Brain microvascular endothelial cell (primary cell): ENCODE measurements around the gene KCNG2.
A peak's percentile ranks its signal among the peaks of the same experiment; 100 is the strongest.

Source experiments
- DNase-seq: peaks from one replicate; pipeline ENCODE4 v3.0.0-alpha.2; 2020
- H3K27ac ChIP-seq: fragments of 250-450 bp; sonication (Bioruptor Pico); 2 replicates; pipeline ENCODE4 v1.5.1; 2020; ENCODE audit warnings: mild to moderate bottlenecking, moderate library complexity
- H3K27me3 ChIP-seq: fragments of 250-450 bp; sonication (Bioruptor Pico); replicated peaks from 2 replicates; pipeline ENCODE4 v1.5.1; 2020; ENCODE audit warnings: mild to moderate bottlenecking
- H3K36me3 ChIP-seq: fragments of 250-450 bp; sonication (Bioruptor Pico); replicated peaks from 2 replicates; pipeline ENCODE4 v1.5.1; 2020; ENCODE audit warnings: mild to moderate bottlenecking
- H3K4me3 ChIP-seq: 2 replicates; pipeline ENCODE4 v1.5.1; 2011; ENCODE audit warnings: low read depth, mild to moderate bottlenecking, control low read depth, low read length, moderate library complexity
- CTCF ChIP-seq: IDR thresholded peaks from 2 replicates; pipeline ENCODE4 v1.5.1; 2011; ENCODE audit warnings: low read depth, mild to moderate bottlenecking, moderate library complexity, low read length, control low read depth, inconsistent platforms; ENCODE audit errors: missing control alignments
- in situ Hi-C: cut with HindIII; loops from 2 replicates; pipeline ENCODE4 v1.10.0; 2017; ENCODE audit warnings: low sequenced_read_pairs, low pct_ligation_motif_present

KCNG2 gene, protein sequence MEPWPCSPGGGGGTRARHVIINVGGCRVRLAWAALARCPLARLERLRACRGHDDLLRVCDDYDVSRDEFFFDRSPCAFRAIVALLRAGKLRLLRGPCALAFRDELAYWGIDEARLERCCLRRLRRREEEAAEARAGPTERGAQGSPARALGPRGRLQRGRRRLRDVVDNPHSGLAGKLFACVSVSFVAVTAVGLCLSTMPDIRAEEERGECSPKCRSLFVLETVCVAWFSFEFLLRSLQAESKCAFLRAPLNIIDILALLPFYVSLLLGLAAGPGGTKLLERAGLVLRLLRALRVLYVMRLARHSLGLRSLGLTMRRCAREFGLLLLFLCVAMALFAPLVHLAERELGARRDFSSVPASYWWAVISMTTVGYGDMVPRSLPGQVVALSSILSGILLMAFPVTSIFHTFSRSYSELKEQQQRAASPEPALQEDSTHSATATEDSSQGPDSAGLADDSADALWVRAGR

GRCh38 chr18:79797518-79798345, at the start of gene KCNG2:
KCNG2 (plus strand) TSS chr18:79797938; CDS start chr18:79863668, 65,730 bp downstream.
- Histone ChIP-seq H3K36me3 (no peaks in the 10 kb centered on the region), H3K4me3 (peak within 1 kb of the TSS; percentile 32), H3K27me3 (peaks cover 19% of the 10 kb centered on the region), H3K27ac (no peak within 1 kb of the TSS)
- TF ChIP-seq CTCF = no peak
- DNase-seq = no peak
- in situ Hi-C loops = no loop called here

DNA sequence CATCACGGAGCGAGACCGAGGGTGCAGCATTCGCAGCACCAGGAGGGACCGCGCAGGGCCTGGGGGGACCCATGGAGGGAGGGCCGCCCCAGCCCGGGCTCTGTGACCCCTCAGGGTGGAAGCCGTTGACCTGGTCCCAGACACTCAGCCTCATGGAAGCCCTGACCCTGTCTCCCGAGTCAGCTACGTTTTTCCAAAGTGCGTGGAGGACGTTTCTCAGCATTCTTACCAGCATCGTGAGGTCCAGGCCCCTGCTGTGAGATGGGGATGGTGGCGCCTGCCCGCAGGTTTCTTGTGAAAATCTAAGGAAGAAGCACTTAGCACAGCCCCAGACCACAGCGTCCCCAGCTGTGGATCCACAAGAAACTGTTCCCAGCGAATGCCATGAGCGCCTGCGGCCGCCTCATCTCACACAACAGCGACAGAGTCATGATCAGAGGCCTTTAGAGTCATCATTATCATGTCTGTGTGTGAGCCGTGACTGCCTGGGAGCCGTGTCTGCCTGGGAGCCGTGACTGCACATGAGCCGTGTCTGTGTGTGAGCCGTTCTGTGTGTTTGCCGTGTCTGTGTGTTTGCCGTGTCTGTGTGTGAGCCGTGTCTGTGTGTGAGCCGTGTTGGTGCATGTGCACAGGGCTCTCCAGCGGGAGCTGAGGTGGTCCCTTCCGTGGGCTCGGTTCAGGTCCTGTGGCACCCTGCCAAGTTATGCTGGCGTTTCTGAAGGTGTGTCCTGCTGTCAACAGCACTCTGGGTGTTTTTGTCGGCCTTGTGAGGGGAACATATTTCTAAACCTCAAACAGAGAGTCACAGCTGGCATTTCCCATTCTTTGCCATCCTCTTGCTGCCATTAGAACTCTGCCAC, 49.2 kb upstream of the KCNG2 start:
- Histone ChIP-seq H3K27me3 (no peaks in the 10 kb centered on the region), H3K4me3 (no peak overlapping the region), H3K36me3 (peaks cover 6% of the 10 kb centered on the region), H3K27ac (no peak overlapping the region)
- no peak for TF ChIP-seq CTCF
- DNase-seq = no peak
- in situ Hi-C loops = no loop called here

DNA sequence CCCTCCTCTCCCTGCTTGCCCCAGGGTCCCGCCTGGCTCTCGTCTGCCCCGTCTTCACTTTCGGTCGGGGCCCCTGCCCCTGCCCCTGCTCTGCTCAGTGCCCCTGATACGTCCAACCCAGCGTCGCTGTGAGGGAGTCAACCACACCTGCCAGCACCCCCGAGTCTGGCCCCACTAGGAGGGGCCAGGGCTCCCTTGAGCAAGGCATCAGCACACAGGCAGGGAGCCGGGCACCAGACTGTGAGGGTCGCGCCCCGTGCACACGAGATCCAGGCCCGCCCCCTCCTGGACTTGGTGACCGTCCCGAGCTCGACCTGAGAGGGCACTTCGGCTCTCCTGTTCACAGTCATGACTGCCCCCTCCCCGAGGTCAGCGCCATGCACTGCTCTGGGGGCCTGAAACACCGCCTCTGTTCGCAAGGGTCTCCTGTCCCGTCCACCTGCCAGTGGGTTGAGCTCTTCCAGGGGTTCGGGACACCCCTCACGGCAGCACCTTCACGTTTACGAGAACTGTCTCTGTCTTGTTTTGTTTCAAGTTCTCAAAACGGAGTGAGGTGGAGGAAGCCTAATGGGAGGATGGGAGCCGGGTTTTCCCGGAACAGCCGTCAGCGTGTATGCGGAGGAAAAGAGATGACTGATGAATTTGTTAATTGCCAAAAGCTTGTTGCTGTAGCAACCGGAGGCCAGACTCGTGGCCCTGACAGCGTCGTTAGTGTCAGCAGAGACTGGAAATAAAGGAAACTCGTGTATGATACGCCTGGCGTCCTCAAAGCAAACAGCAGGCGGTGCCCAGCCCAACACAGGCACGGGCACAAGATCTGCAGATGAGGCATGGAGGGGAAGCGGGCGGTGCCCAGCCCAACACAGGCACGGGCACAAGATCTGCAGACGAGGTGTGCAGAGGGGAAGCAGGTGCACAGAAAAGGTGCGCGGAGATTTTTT, 48.2 kb upstream of the KCNG2 start:
- no peak for TF ChIP-seq CTCF
- H3K27me3 ChIP-seq = no peaks in the 10 kb centered on the region
- H3K27ac ChIP-seq = no peak overlapping the region
- H3K4me3 ChIP-seq = no peak overlapping the region
- peaks cover 11% of the 10 kb centered on the region for H3K36me3 ChIP-seq
- in situ Hi-C loops = no loop called here
- DNase-seq = no peak

- Histone ChIP-seq H3K4me3 (no peak overlapping the region), H3K27me3 (no peaks in the 10 kb centered on the region), H3K36me3 (peaks cover 11% of the 10 kb centered on the region), H3K27ac (no peak overlapping the region)
- no peak for TF ChIP-seq CTCF
- DNase-seq = no peak
- in situ Hi-C loops = no loop called here
Observed at GRCh38 chr18:79750980-79751571, 46.7 kb upstream of the KCNG2 start.
